ENCODE data around the gene ALAS2.

- TF ChIP-seq CTCF (IDR thresholded peaks at IDR 0.05; ENCODE audit: insufficient read depth, low read length) = no peak
- TF ChIP-seq REST (IDR thresholded peaks at IDR 0.05; ENCODE audit: insufficient replicate concordance, low read depth) = no peak
- TF ChIP-seq POLR2AphosphoS5 (IDR thresholded peaks at IDR 0.05; ENCODE audit: low read depth) = no peak
Observed at GRCh38 chrX:55028611-55029010, 2.2 kb downstream of the ALAS2 start.
